GM19238 (cell line): Measurements from ENCODE around the gene LYZL6.
"Not testable (repeated sequence)": the region's sequence is repeated elsewhere in the genome, so short reads cannot be mapped to it uniquely, and the experiment has no call there.

Experiments
- DNase-seq: peaks from one replicate; pipeline ENCODE4 v3.0.0; 2011; ENCODE audit warnings: low spot score; ENCODE audit not compliant: insufficient read length

LYZL6 gene

DNA sequence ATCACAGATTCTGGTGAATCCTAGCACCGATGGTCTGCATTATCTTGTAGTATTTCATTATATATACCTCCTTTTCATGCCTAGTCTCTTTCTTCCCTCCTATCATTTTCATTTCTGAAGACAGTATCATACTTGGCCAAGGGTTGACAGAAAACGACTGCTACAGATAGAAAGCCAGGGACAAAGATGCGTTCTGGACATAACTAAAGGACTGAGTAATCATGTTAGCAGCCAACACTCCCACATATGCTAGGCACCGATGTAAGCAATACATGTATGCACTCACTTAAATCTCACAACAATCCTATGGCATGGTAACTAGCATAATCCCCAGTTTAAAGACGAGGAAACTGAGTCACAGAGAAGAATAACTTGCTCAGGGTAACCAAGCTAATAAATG lies 35.8 kb downstream of the LYZL6 start:
- DNase-seq: no peak

DNA sequence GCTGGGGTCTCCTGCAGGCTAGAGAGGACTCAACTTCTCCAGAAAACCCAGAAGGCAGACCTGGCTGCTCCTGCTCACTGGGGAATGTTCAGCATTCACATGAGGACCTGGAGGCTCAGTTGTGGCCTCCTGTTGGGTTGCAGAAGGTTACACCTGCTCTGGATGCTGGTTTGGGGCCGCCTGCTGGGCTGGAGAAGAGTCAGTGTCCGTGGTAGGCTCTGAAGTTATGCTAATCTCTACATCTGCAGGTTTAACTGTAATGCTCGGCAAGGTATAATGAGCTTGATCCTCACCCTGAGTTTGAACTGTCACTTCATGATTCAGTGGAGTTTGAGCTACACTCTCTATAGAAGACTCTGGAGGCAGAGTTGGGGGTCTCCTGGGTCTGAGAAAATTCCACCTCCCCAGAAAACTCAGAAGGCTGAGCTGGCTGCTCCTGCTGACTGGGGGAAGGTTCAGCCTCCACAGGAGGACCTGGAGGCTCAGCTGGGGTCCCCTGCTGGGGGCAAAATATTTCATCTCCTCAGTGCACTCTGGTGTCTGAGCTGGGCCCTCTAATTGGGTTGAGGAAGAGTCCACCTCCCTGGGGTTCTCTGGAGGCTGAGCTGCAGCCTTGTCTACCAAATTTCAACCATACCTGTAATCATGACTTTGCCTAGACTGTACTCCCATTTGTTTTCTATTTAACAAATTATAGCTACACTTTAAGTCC lies 36.4 kb downstream of the LYZL6 start:
- DNase-seq: no peak

DNA sequence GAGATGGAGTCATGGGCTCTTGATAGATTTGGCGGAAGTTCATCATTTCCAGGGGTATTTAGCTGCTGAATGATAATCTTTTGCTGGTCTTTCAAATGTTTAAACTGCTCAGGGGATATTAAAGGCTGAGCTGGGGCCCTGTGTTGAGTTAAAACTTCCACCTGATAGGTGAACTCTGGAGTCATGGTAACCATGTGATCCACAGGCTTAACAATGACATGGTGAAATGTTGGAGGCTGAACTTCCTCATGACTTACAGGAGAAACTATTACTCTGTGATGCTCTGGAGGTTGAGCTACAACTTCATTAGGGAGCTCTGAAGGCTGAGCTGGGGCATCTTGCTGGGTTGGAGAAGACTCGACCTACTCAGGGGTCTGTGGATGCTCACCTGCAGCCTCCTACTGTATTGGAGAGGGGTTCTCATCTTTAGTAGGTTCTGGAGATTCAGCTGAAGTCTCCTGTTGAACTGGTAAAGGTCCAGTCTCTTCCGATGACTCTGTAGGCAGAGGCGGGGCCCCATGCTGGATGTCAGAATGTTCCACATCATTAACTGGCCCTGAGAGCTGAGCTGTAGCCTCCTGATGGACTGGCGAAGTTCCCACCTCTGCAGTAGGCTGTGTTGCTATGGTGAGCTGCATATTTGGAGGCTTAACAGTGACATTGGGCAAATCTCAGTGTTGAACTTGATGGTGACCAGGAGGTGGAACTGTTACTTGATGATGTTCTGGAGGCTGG lies 37.2 kb downstream of the LYZL6 start:
- no peak for DNase-seq

DNA sequence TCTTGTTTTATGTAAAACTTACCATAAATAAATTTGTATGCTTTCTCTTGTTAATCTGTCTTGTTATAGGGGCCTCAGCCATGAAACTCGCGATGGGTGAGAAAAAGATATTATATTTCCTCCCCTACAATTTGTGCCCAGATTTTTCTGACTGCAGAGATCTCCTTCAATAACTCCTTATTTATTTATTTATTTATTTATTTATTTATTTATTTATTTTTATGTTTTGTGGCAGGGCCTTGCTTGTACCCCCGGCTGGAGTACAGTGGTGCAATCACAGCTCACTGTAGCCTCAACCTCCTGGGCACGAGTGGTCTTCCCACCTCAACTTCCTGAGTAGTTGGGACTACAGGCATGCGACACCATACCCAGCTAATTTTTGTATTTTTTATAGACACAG lies 40.1 kb downstream of the LYZL6 start:
- DNase-seq: no peak

DNA sequence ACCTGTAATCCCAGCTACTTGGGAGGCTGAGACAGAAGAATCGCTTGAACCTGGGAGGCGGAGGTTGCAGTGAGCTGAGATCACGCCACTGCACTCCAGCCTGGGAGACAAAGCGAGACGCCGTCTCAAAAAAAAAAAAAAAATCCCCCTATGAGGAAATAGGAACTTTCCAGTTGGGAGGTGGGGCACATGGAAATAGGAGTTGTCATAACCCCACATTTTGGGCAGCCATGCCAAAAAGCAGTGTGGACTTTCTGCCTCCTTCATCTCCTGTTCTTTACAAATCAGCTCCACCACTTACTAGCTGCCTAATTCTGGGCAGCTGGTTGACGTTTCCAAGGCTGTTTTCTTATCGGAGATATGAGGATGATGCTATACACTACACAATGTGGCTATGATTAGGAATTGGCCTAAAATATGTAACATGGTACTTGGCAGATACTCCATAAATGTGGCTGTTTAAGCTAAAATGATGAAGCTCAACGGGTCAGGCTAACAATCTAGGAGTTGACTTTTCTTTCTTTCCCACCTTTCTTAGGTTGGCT lies 41.8 kb downstream of the LYZL6 start:
- DNase-seq: no peak

DNA sequence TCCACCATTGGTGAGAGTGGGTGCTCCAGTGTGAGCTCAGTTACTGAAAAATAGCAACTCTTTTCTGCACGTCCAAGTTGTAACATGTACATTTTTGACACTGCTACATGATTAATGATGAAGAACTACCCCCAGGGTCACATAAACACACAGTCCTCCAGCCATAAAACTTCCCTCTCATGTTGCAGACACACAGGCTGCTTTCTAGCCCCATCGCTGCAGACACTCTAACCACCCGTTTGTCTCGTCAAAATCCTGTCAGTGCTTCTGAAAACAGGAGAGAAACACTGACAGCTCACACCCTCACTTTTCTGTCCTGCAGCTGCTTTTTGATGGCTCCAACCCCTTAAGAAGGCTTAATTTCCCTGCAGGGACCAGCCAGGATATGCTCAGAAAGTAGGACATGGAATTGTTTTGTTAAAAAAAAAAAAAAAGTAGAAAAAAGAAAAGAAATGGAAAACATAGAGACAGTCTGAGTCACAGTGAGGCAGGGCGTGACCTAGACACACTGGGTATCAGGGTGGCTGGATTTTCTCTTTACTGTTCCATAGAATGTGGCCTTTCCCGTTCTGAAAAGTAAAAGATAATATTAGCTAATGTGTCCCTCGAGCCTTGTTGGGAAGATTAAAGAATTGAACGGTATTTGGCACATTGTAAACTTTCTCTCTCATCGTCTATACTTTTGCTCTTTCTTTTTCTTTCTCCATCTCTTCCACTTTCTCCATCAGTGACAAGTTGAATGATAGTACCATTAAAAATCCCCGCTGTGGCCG lies 42.6 kb downstream of the LYZL6 start:
- no peak for DNase-seq

DNA sequence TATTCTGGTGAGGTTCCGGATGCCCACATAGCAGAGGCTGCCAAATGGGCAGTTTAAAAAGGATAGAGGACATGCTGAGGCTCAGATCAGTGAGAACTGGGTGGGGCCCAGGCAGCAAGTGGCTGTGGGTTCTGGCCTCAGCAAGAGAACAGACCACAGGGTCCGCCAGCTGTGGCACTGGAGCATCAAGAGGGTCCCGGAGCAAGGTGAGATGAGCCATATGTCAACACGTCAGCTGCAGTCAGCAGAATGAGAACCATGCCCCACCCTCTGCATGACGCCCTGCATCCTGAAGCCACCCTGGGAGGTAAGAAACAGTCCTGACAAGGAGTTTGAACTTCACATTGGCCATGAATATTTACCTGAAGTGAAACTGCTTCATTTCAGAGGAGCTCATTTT lies 43.2 kb downstream of the LYZL6 start:
- DNase-seq: no peak

DNA sequence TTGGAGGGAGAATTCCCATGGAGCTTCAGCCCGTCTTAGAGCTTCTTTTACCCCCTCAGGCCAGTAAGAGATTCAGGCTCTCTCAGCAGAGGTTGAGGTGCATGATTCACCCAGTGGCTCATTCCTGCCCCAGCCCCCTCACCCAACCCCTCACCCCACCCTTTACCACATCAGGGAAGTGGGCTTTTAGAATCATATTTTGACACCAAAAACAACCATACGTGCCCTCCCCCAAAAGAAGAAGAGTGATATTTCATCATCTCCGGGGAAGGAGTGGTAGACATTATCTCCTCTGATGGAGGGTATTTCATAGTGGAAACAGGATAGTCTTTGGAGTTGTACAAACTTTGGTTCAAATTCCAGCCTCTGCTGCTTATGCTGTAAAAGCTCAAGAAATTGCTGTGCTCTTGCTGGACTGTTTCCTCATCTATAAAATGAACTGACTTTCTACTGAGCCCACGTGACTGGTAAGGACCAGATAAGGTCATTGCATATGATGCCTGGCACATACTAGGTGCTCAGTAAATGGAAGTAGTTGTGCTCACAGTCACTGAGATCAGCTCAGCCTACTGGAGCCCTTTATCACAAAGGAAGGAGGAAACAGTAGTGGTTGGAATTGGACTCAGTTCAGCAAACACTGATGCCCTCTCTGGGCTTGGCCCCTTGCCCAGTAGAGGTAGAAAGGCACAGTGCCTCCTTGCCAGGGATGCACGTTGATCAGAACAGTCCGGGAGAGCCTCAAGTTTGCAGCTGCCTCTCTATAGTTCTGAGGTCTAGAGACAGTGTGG lies 45.0 kb downstream of the LYZL6 start:
- no peak for DNase-seq

DNA sequence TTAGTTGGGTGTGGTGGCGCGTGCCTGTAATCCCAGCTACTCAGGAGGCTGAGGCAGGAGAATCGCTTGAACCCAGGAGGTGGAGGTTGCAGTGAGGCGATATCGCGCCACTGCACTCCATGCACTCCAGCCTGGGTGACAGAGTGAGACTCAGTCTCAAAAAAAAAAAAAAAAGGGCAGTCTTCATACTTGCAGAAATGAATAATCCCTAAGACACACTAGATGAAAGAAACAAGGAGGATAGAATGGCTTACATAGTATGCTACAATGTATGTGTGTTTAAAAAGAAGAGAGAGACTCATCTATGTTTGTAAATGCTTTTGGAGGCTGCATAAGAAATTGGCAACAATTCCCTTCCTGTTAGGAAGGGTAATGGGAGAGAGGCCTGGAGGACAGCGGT lies 45.7 kb downstream of the LYZL6 start:
- not testable (repeated sequence) for DNase-seq

DNA sequence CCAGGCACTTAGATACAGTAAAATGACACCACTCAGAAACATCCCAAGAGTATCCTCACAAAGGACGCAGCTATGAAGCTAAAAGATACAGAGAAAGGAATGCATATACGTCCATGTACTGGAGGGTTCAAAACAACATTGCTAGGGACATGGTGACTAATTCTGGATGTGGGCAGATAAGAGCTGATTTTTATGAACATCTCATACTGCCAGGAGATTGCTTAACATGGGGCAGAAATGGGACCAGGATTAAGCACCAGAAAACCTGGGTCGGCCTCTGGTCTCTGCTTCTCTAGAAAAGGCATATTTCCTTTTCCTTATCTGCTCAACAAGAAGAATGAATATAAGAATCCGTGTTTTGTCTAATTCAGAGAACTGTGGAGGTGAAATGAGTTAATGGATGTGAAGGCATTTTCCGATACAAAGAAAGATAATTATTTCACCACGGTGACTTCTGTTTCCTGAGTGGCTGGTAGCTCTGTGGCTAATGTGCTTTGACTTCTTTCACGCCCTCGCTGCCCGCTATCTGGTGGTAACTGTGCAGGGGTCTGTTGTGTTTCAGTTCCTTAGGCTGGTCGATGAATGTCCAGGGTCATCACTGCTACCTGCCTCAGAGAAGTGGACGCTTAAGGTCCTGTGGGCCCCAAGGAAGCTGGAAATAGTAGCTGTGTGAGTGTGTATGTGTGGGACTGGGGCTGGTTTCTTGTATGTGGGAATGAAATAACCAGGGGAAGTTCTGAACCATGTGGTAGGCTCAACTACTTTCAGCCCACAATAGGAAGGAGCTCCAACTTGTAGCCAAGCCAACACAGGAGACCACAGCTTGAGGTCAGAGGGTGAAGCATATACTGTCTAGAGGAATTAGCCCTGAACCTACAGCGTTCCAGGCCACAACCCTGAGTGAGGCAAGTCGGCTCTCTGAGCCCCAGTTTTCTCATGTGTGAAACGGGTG lies 47.6 kb downstream of the LYZL6 start:
- DNase-seq: no peak

DNA sequence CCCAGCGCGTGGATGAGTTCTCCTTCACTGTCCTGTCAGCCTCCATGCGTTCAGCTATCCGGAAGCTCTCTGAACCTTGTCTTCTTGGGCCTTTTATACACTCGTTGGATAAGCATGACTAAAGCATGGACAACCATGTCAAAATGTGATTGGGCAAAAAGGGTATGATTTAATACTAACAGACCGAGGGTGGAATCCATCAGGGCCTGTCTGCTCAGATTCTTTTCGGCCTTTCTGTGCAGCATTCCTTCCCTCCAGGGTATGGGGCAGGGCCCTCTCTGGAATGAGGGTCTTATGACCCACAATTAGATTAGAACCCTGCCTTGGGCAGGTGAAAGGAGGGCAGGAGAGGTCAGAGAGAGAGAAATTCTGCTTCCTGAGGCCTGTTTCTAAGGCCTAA lies 49.3 kb downstream of the LYZL6 start:
- no peak for DNase-seq

DNA sequence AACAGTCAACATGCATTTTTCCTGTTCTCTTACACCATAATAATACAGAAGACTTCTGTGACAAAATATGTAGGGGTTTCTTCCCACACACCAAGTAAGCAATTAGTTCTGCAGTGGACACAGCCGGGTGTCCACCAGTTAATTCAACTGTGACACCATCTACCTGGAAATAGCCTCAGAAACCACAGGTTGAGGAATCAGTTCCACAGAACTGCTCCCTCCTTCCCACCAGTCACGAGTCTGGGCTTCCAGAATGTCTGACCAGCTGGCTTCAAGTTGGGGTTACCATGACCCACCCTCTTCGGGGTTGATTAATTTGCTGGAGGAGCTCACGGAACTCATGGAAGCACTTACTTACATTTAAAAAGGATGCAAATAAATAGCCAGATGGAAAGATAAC lies 49.8 kb downstream of the LYZL6 start:
- DNase-seq: no peak

DNA sequence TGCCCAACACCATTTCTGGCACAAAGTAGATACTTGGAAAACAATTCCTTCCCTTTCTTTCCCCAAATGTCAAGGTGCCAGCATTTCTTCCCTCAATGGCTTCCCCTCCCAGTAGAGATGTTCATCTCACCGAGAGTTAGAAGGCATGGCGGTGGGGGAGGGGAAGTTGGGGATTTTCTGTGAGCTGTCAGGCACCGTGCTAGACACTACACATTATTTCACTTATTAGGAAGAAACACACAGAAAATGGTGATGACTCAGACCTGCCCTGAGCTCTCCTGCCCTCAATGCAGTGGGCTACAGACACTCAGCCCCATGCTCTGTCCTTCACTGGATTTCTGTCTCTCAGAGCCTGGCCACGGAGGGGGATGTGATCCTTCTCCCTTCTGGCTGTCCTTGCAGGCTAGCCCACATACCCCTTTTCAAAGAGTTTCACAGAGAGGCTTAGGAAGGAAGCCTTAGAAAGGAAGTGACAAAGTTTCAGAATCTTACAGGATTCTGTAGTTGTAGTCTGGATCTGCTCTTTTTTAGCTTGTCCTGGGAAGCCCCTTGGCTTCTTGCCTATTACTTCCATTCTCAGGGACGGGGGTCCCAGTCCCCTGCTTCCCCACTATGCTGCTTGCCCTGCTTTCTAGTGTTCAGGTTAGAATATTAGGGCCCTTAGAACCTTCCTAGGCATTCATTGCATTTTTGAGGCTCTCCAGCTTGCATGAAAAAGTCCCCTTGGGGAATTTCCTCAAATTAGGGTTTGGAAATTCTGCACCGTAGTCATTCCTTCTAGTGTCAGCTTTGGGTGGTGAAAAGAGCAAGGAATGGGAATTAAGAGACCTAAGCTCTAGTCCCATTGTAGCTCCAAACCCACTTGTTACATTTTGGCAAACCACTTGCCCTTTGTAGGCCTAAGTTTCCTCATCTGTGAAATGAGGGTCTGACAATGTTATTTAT lies 51.1 kb downstream of the LYZL6 start:
- no peak for DNase-seq

DNA sequence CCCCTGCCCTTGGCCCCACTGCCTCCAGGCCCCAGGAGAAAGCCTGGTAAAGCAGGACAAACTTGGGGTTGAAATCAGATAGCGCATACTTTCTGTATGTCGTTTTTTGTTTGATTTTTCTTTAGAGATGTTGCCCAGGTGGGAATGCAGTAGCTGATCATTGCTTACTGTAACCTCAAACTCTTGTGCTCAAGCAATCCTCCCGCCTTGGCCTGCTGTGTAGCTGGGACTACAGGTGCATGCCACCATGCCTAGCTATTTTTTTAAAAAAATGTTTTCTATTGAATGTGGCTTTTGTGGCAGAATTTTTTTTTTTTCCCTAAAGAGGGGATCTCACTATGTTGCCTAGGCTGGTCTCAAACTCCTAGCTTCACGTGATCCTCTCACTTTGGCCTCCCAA lies 52.2 kb downstream of the LYZL6 start:
- DNase-seq: no peak

DNA sequence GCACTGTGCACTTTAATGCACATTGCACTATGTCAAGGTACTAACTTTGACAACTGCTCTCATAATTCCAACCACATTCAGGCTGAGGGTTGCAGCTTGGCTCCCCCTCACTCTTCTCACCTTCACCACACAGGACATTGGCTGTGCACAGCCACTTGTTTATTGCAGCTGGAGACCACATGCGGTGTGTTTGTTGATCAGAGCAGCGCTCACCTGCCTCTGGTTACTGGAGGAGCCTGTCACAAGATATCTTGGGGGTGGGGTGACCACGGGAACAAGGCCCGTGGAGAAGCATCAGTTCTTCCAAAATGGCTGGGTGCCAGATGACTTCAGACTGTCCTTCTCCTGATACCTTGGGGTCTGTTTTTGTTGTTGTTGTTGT lies 52.7 kb downstream of the LYZL6 start:
- DNase-seq: no peak

DNA sequence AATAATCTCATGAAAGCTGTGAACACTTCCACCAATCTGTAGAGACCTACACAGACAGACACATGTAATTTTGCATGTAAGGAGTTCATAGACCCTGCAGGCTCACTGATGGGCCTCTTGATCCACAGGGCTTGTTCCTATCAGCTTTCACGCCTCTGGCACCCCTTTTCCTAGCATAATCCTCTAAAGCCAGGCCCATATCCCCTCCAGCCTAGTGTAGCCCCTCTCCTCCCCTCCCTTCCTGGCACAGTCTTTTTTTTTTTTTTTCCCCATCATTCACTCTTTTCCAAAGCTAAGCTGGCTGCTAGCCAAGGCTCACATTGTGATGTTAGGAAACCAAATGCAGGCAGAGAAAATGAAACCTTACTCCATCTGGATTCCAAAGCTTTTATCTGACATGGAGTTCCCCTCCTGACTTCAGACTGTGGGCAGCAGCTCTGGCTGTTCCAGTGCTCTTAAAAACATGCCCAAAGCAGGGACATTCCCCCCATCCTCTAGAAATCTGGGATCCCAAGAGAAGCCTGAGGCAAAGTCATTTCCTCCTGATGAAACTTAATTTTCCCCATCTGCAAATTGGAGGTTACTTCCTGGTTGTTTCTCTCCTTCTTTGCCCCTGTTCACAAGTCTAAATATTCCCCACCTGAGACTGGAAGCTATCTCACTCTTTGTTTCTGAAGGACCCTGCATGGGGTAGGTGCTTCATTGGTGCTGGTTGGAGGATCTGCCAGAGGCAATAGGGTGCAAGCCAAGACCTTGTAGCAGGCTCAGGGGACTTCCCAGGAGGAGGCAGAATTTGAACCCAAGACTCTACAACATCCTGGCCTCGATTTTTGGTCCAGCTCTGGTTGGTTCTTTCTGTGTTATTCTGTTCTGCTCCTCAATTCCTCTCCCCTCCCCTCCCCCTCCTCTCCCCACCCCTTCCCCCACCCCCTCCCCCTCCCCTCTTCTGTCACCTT lies 53.4 kb downstream of the LYZL6 start:
- no peak for DNase-seq

DNA sequence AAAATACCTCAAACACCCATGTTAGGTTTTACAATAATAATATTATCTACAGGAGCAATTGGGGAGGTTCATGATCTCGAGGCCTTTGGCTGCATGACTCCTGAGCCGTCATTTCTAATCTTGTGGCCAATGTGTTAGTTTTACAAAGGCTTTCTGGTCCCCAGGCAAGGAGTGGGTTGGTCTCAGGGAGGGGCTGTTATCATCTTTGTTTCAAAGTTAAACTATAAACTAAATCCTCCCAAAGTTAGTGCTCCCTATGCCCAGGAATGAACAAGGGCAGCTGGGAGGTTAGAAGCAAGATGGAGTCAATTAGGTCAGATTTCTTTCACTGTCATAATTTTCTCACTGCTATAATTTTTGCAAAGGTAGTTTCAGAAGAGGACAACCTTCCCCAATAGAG lies 54.3 kb downstream of the LYZL6 start:
- no peak for DNase-seq
